H4 (cell line): ENCODE results near the gene XPO6. TPM values are rescaled to one million over a fixed set of nuclear protein-coding genes. Genes with fewer than 3 reads are reported as not detected.

ENCODE experiments used
- DNase-seq: peaks from one replicate; pipeline ENCODE4 v3.0.0-alpha.2; 2015; ENCODE audit warnings: low spot score
- total RNA-seq: library from RNA; depleted of rRNA; stranded (reverse); fragments of >200 nt; shearing (Covaris generic); gene quantifications from 2 replicates; pipeline ENCODE4 v1.2.3, GENCODE V29; 2014

XPO6 gene
- total RNA-seq, 1 experiment from 2014 or later, result 46.8 TPM

- DNase-seq, result peak; percentile 50
Measured at GRCh38 chr16:28210979-28211588, 681 bp downstream of the XPO6 start.

GRCh38 chr16:28210264-28210663 lies 1.5 kb downstream of the XPO6 start:
- no peak for DNase-seq

GRCh38 chr16:28208824-28209223 lies 2.9 kb downstream of the XPO6 start:
- DNase-seq, result no peak

- no peak for DNase-seq
Measured at GRCh38 chr16:28208131-28208530, 3.6 kb downstream of the XPO6 start.

GRCh38 chr16:28207399-28207798 lies 4.4 kb downstream of the XPO6 start:
- DNase-seq, result no peak

- no peak for DNase-seq
Measured at GRCh38 chr16:28205974-28206373, 5.8 kb downstream of the XPO6 start.

- no peak for DNase-seq
Measured at GRCh38 chr16:28205117-28205899, 6.5 kb downstream of the XPO6 start.

- no peak for DNase-seq
Measured at GRCh38 chr16:28204622-28205021, 7.1 kb downstream of the XPO6 start.

- no peak for DNase-seq
Measured at GRCh38 chr16:28204204-28204603, 7.6 kb downstream of the XPO6 start.

GRCh38 chr16:28202147-28202746 lies 9.5 kb downstream of the XPO6 start:
- DNase-seq, result no peak

- DNase-seq, result no peak
Measured at GRCh38 chr16:28200661-28201060, 11.1 kb downstream of the XPO6 start.

GRCh38 chr16:28196387-28196987 lies 15.3 kb downstream of the XPO6 start:
- DNase-seq, result no peak

- no peak for DNase-seq
Measured at GRCh38 chr16:28195859-28196258, 15.9 kb downstream of the XPO6 start.

- peak; percentile 23 for DNase-seq
Measured at GRCh38 chr16:28193530-28194423, 18.0 kb downstream of the XPO6 start.

- no peak for DNase-seq
Measured at GRCh38 chr16:28192806-28193529, 18.8 kb downstream of the XPO6 start.

- DNase-seq, result no peak
Measured at GRCh38 chr16:28191364-28191960, 20.3 kb downstream of the XPO6 start.

- DNase-seq, result no peak
Measured at GRCh38 chr16:28189245-28189644, 22.5 kb downstream of the XPO6 start.

GRCh38 chr16:28188085-28188916 lies 23.5 kb downstream of the XPO6 start:
- no peak for DNase-seq

GRCh38 chr16:28187595-28188004 lies 24.2 kb downstream of the XPO6 start:
- no peak for DNase-seq

GRCh38 chr16:28186752-28187151 lies 25.0 kb downstream of the XPO6 start:
- no peak for DNase-seq
